LNCAP (cell line): ENCODE data around the gene LDLRAD2.

ENCODE experiments used
- CTCF ChIP-seq: fragments of 450-650 bp; IDR thresholded peaks from 2 replicates; pipeline ENCODE4 v1.5.1; 2017; ENCODE audit warnings: mild to moderate bottlenecking

Gene LDLRAD2

DNA sequence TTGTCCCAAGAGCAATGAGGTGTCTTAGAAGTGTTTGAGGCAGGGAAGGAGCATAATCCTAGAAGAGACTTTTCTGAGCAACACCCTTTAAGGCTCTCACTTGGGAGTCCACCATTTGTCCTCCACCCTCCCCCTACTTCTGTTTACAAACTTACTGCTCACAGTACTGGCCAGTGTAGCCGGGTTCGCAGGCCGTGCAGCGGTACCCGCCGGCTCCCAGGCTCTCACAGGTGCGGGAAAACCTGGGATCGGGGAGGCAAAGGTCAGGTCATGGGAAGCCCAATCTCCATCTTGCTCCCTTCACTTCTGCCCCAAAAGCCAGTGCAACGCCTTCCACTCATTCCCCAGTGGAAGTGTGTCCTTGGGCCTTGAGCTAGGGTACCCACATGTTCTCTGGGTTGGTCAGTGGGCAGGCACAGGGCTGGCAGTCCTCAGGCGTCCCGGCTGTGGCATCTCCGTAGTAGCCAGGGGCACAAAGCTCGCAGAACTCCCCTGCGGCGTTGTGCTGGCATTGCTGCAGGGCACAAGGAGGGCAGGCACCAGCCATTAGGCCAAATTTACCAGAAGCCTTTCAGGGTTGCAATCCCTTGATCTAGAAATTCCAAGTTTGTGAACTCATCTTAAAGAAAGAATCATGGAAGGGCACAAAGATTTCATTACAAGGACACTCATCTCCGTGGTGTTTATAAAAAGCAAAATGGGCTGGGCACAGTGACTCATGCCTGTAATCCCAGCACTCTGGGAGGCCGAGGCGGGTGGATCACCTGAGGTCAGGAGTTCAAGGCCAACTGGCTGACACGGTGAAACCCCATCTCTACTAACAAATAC lies 49.8 kb downstream of the LDLRAD2 start:
- TF ChIP-seq CTCF: no peak

DNA sequence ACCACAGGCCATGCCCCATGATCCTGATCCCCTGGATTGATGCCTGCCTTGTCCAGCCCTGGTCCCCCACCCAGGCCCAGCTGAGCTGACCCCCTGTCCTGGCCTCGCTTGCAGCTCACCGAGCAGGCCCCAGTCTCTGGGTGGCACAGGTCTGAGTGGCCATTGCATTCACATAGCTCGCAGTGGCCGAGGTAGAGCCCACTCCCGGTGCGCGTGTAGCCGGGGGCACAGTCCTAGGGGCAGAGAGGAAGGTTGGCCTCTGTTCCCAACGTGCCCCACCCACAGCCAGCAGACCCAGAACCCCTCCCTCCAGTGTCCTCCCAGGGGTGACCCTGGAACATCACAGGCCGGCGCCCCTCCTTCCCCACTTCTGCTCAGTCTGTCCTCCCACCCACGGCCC lies 51.9 kb downstream of the LDLRAD2 start:
- no peak for TF ChIP-seq CTCF

- no peak for TF ChIP-seq CTCF
These were observed 52.7 kb downstream of the LDLRAD2 start for GRCh38 chr1:21864730-21865129.

GRCh38 chr1:21865609-21865942 lies 53.5 kb downstream of the LDLRAD2 start:
- TF ChIP-seq CTCF: no peak

- TF ChIP-seq CTCF: no peak
These were observed 54.1 kb downstream of the LDLRAD2 start for GRCh38 chr1:21865943-21866706.

- no peak for TF ChIP-seq CTCF
These were observed 54.6 kb downstream of the LDLRAD2 start for GRCh38 chr1:21866707-21867043.

GRCh38 chr1:21867451-21867996 lies 55.5 kb downstream of the LDLRAD2 start:
- no peak for TF ChIP-seq CTCF
